PFSK-1 (cell line): ENCODE data around the gene CEP152.

Source experiments
- FOXP2 ChIP-seq: optimal IDR thresholded peaks from 2 replicates; pipeline ENCODE3; 2011; ENCODE audit warnings: borderline replicate concordance, control low read depth, inconsistent platforms; ENCODE audit not compliant: insufficient read depth; ENCODE audit errors: extremely low read length, extremely low read depth
- POLR2AphosphoS5 ChIP-seq: IDR thresholded peaks from 2 replicates; pipeline ENCODE4 v1.6.1; 2012; ENCODE audit warnings: low read depth, mild to moderate bottlenecking, control low read depth, low read length, moderate library complexity
- TAF1 ChIP-seq: IDR thresholded peaks from 2 replicates; pipeline ENCODE4 v1.6.1; 2012; ENCODE audit warnings: low read length, control low read depth, borderline replicate concordance; ENCODE audit not compliant: insufficient read depth

DNA sequence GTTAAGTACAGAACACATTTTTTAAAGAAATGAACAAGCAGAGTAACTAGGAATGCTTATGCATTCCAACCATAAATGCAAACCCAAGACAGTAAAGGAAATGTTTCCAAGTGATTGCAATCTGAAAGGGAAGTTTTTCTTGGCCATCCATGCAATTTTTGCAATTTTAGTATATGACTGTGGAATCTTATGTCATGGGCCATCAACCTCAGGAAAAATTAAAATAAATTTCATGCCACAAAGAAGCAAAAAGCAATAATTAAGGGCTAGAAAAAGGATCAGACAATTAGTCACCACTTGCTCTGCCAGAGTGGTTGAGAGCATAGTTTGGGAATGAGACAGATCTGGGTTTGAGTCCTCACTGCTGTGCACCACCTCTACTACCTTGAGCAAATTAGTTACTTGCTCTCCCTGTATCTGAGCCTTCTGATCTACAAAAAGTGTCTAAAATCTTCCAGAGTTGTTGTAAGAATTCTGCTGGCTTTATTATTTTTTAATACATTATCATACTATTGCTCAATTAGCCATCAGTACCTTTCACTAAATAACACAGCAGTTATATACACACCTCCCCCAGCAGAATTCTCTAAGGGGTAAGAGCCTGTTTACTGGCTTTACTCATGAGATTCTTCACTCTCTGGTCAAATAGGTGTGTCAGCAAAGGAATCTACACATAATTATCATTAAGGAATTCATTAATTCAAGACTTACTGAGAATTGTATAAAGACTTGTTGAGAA is 115.6 kb downstream of the CEP152 start:
- TF ChIP-seq FOXP2 (no peak), TAF1 (no peak), POLR2AphosphoS5 (no peak)
